GM03348 (cell line): ENCODE measurements around the gene COMT.

Experiments
- DNase-seq: peaks from one replicate; pipeline ENCODE4 v3.0.0; 2012; ENCODE audit warnings: low spot score

Gene COMT

GRCh38 chr22:20013382-20013871 lies 71.9 kb downstream of the COMT start:
- DNase-seq, result peak; percentile 77

- no peak for DNase-seq
Observed at GRCh38 chr22:20014526-20015186, 73.1 kb downstream of the COMT start.

- no peak for DNase-seq
Observed at GRCh38 chr22:20015187-20015625, 73.6 kb downstream of the COMT start.

GRCh38 chr22:20015971-20016733 lies 74.6 kb downstream of the COMT start:
- peak; percentile 35 for DNase-seq

GRCh38 chr22:20016734-20017621 lies 75.4 kb downstream of the COMT start, which contains the start of gene ARVCF:
TSS of gene ARVCF (minus strand) at chr22:20016823. CDS start at chr22:19990794, 26,029 bp downstream.
- peak; percentile 100 for DNase-seq

GRCh38 chr22:20017622-20017958 lies 76.0 kb downstream of the COMT start:
- DNase-seq, result no peak

GRCh38 chr22:20018001-20018400 lies 76.4 kb downstream of the COMT start:
- DNase-seq, result no peak
